OCI-LY7 (cell line): ENCODE data around the gene ALK. TPM values are rescaled to one million over a fixed set of nuclear protein-coding genes. Genes with fewer than 3 reads are reported as not detected.

Experiments used
- BruUV-seq: library from RNA; stranded (reverse); fragments of 400-500 nt; replicated peaks from 2 replicates; lab custom pipeline; 2021; lab: Mats Ljungman, UMichigan
- CTCF ChIA-PET: fragments of 300-600 bp; sonication (Branson Sonifier 250); formaldehyde crosslinking; loops from one replicate; lab custom pipeline; 2022; ENCODE audit warnings: antibody characterized with exemption; ENCODE audit not compliant: unreplicated experiment; lab: Charles Lee
- POLR2A ChIA-PET: fragments of 300-600 bp; sonication (Branson Sonifier 250); formaldehyde crosslinking; loops from one replicate; lab custom pipeline; 2022; ENCODE audit warnings: antibody characterized with exemption; lab: Charles Lee
- DNase-seq: peaks from one replicate; pipeline ENCODE4 v3.0.0-alpha.2; 2015; ENCODE audit warnings: low spot score
- H2AFZ ChIP-seq: fragments of 200-600 bp; sonication (generic), shearing (Covaris generic); 2 replicates; pipeline ENCODE4 v1.6.1; 2014; ENCODE audit warnings: mild to moderate bottlenecking, antibody characterized with exemption, low read length, moderate library complexity
- H3K27ac ChIP-seq: fragments of 200-600 bp; sonication (generic); 2 replicates; pipeline ENCODE4 v1.5.1; 2014; ENCODE audit warnings: mixed run types, low read depth, mild to moderate bottlenecking, moderate library complexity, low read length, inconsistent platforms; ENCODE audit not compliant: poor library complexity, severe bottlenecking
- H3K36me3 ChIP-seq: fragments of 200-600 bp; sonication (generic); 2 replicates; pipeline ENCODE4 v1.6.1; 2014; ENCODE audit warnings: mild to moderate bottlenecking, antibody characterized with exemption, low read length, moderate library complexity, mixed read lengths; ENCODE audit not compliant: insufficient read depth
- H3K4me1 ChIP-seq: fragments of 200-600 bp; sonication (generic); 2 replicates; pipeline ENCODE4 v1.5.1; 2014; ENCODE audit warnings: mild to moderate bottlenecking, low read length; ENCODE audit not compliant: insufficient read depth, poor library complexity, severe bottlenecking
- H3K4me2 ChIP-seq: fragments of 200-600 bp; sonication (generic); 2 replicates; pipeline ENCODE4 v1.6.1; 2014; ENCODE audit warnings: mild to moderate bottlenecking, low read length
- H3K4me3 ChIP-seq: fragments of 200-600 bp; sonication (generic); 2 replicates; pipeline ENCODE4 v1.5.1; 2014; ENCODE audit warnings: mild to moderate bottlenecking, low read depth, low read length; ENCODE audit not compliant: poor library complexity, severe bottlenecking
- H3K79me2 ChIP-seq: fragments of 200-600 bp; sonication (generic); 2 replicates; pipeline ENCODE4 v1.6.1; 2016; ENCODE audit warnings: low read depth, mild to moderate bottlenecking, low read length, moderate library complexity, mixed read lengths; ENCODE audit not compliant: insufficient read depth
- H3K9me2 ChIP-seq: fragments of 200-600 bp; sonication (generic); 2 replicates; pipeline ENCODE4 v1.6.1; 2016; ENCODE audit warnings: mild to moderate bottlenecking, low read length, mixed read lengths; ENCODE audit not compliant: insufficient read depth
- H3K9me3 ChIP-seq: fragments of 200-600 bp; sonication (generic); 2 replicates; pipeline ENCODE4 v1.6.1; 2014; ENCODE audit warnings: mild to moderate bottlenecking, mixed run types, low read length, mixed read lengths
- H4K20me1 ChIP-seq: fragments of 200-600 bp; sonication (generic); 2 replicates; pipeline ENCODE4 v1.6.1; 2014; ENCODE audit warnings: mild to moderate bottlenecking, antibody characterized with exemption, low read length, moderate library complexity, mixed read lengths; ENCODE audit not compliant: insufficient read depth
- CTCF ChIP-seq: fragments of 200-600 bp; sonication (generic); conservative IDR thresholded peaks from 2 replicates; pipeline ENCODE4 v1.5.1; 2014; ENCODE audit warnings: mild to moderate bottlenecking, antibody characterized with exemption, low read length, moderate library complexity, mixed read lengths
- EZH2phosphoT487 ChIP-seq: fragments of 200-600 bp; sonication (generic); IDR thresholded peaks from 2 replicates; pipeline ENCODE4 v1.6.1; 2018; ENCODE audit warnings: low read depth, borderline replicate concordance, mild to moderate bottlenecking, mixed run types, antibody characterized with exemption, low read length, moderate library complexity, mixed read lengths
- intact Hi-C: fragments of 100-400 bp; cut with micrococcal nuclease; formaldehyde crosslinking; loops from one replicate; pipeline ENCODE4 v1.10.0; 2022; ENCODE audit not compliant: unreplicated experiment
- total RNA-seq, 2 experiments: library from RNA; depleted of rRNA in 1 of 2; stranded (reverse); fragments of >200 nt in 1 of 2; shearing (Covaris generic) in 1 of 2; gene quantifications; 2 replicates each; pipeline ENCODE4 v1.2.3, GENCODE V29; 2014 to 2022

The ALK gene
- total RNA-seq, 2 experiments from 2014 or later = 0.09 TPM; not detected in 1

GRCh38 chr2:29613792-29614266, 307.6 kb downstream of the ALK start:
- POLR2A ChIA-PET = no interaction called here

GRCh38 chr2:29613067-29613466, 308.3 kb downstream of the ALK start:
- ChIA-PET CTCF (no interaction called here), POLR2A (no interaction called here)
- DNase-seq = no peak
- TF ChIP-seq EZH2phosphoT487 (no peak), CTCF (no peak)
- no peaks in the 10 kb centered on the region for H3K9me3 ChIP-seq
- H3K27ac ChIP-seq = no peak overlapping the region
- H3K9me2 ChIP-seq = no peaks in the 10 kb centered on the region
- no TSS peak for BruUV-seq
- no peak overlapping the region for H2AFZ ChIP-seq
- no peaks in the 10 kb centered on the region for H3K79me2 ChIP-seq
- H3K4me2 ChIP-seq = no peak overlapping the region
- no peaks in the 10 kb centered on the region for H3K36me3 ChIP-seq
- no peaks in the 10 kb centered on the region for H3K4me1 ChIP-seq
- no peak overlapping the region for H3K4me3 ChIP-seq
- intact Hi-C loops = no loop called here
- no peaks in the 10 kb centered on the region for H4K20me1 ChIP-seq

More at GRCh38 chr2:29613792-29614266, 307.6 kb downstream of the ALK start:
- CTCF ChIA-PET = interaction anchor here (0.5 kb wide), 1 partner anchor 260 kb away, joined by 3 read pairs; no protein-coding TSS in a partner anchor
- no TSS peak for BruUV-seq
- Histone ChIP-seq H2AFZ (no peak overlapping the region), H4K20me1 (no peaks in the 10 kb centered on the region), H3K9me3 (no peaks in the 10 kb centered on the region), H3K9me2 (no peaks in the 10 kb centered on the region), H3K4me1 (no peaks in the 10 kb centered on the region), H3K36me3 (no peaks in the 10 kb centered on the region), H3K4me3 (no peak overlapping the region), H3K27ac (no peak overlapping the region), H3K79me2 (no peaks in the 10 kb centered on the region), H3K4me2 (no peak overlapping the region)
- intact Hi-C loops = no loop called here
- TF ChIP-seq CTCF (no peak), EZH2phosphoT487 (no peak)
- DNase-seq = no peak

- BruUV-seq = no TSS peak
- no peak overlapping the region for H3K4me2 ChIP-seq
- H3K9me3 ChIP-seq = no peaks in the 10 kb centered on the region
- no peak overlapping the region for H2AFZ ChIP-seq
- CTCF ChIA-PET = no interaction called here
- H3K4me1 ChIP-seq = no peaks in the 10 kb centered on the region
- H3K9me2 ChIP-seq = no peaks in the 10 kb centered on the region
- no peak overlapping the region for H3K27ac ChIP-seq
- no peaks in the 10 kb centered on the region for H3K79me2 ChIP-seq
- POLR2A ChIA-PET = interaction anchor here (0.7 kb wide), 1 partner anchor 168 kb away, joined by 3 read pairs; no protein-coding TSS in a partner anchor
- no peak for DNase-seq
- no peaks in the 10 kb centered on the region for H4K20me1 ChIP-seq
- no peaks in the 10 kb centered on the region for H3K36me3 ChIP-seq
- no peak for TF ChIP-seq EZH2phosphoT487
- no peak for TF ChIP-seq CTCF
- intact Hi-C loops = no loop called here
- no peak overlapping the region for H3K4me3 ChIP-seq
Observed at GRCh38 chr2:29612568-29612967, 308.8 kb downstream of the ALK start.
